OCI-LY7 (cell line): Measurements from ENCODE around the gene REV3L.

Source experiments
- CTCF ChIP-seq: fragments of 200-600 bp; sonication (generic); conservative IDR thresholded peaks from 2 replicates; pipeline ENCODE4 v1.5.1; 2014; ENCODE audit warnings: mild to moderate bottlenecking, antibody characterized with exemption, low read length, moderate library complexity, mixed read lengths
- EZH2phosphoT487 ChIP-seq: fragments of 200-600 bp; sonication (generic); IDR thresholded peaks from 2 replicates; pipeline ENCODE4 v1.6.1; 2018; ENCODE audit warnings: low read depth, borderline replicate concordance, mild to moderate bottlenecking, mixed run types, antibody characterized with exemption, low read length, moderate library complexity, mixed read lengths

- no peak for TF ChIP-seq CTCF
- TF ChIP-seq EZH2phosphoT487: no peak
Observed at GRCh38 chr6:111276335-111276734, 206.7 kb downstream of the REV3L start.
